HG02884 (cell line): ENCODE data around the gene CDH23.
"Not testable (repeated sequence)": the region's sequence is repeated elsewhere in the genome, so short reads cannot be mapped to it uniquely, and the experiment has no call there.

Experiments used
- ATAC-seq: cut with Tn5 transposase; IDR thresholded peaks from one replicate; pipeline ENCODE4 v1.9.1; 2021; ENCODE audit warnings: mild to moderate bottlenecking, moderate library complexity; ENCODE audit not compliant: unreplicated experiment

The CDH23 gene

GRCh38 chr10:71851465-71852095 is 454.9 kb downstream of the CDH23 start:
- ATAC-seq, result not testable (repeated sequence)

GRCh38 chr10:71852355-71852937 is 455.7 kb downstream of the CDH23 start:
- ATAC-seq, result no peak

GRCh38 chr10:71854031-71854430 is 457.3 kb downstream of the CDH23 start:
- ATAC-seq, result no peak

GRCh38 chr10:71856619-71857018 is 459.9 kb downstream of the CDH23 start:
- no peak for ATAC-seq

GRCh38 chr10:71857934-71858890 is 461.5 kb downstream of the CDH23 start:
- no peak for ATAC-seq

- no peak for ATAC-seq
Observed at GRCh38 chr10:71860243-71861029, 463.7 kb downstream of the CDH23 start.

- no peak for ATAC-seq
Observed at GRCh38 chr10:71863203-71863602, 466.5 kb downstream of the CDH23 start.

- no peak for ATAC-seq
Observed at GRCh38 chr10:71864911-71865361, 468.2 kb downstream of the CDH23 start.
